Raji (cell line): Measurements from ENCODE around the gene MMP7.

ENCODE experiments used
- POLR2A ChIP-seq: IDR thresholded peaks from 2 replicates; pipeline ENCODE4 v1.6.1; 2011; ENCODE audit warnings: low read depth, low read length, control low read depth; ENCODE audit not compliant: insufficient read depth

The MMP7 gene

GRCh38 chr11:102530558-102530957, at the start of gene MMP7:
Gene MMP7, minus strand, starts transcription at chr11:102530747. Its CDS starts 47 bp downstream, at chr11:102530700.
- TF ChIP-seq POLR2A = no peak

GRCh38 chr11:102577723-102578122, 47.2 kb upstream of the MMP7 start:
- TF ChIP-seq POLR2A = no peak

GRCh38 chr11:102577182-102577581, 46.6 kb upstream of the MMP7 start:
- TF ChIP-seq POLR2A = no peak

GRCh38 chr11:102576350-102576749, 45.8 kb upstream of the MMP7 start:
- no peak for TF ChIP-seq POLR2A

- no peak for TF ChIP-seq POLR2A
Observed at GRCh38 chr11:102575012-102575411, 44.5 kb upstream of the MMP7 start.

GRCh38 chr11:102573851-102574250, 43.3 kb upstream of the MMP7 start:
- TF ChIP-seq POLR2A = no peak

- no peak for TF ChIP-seq POLR2A
Observed at GRCh38 chr11:102572554-102573220, 42.1 kb upstream of the MMP7 start.

GRCh38 chr11:102568851-102569250, 38.3 kb upstream of the MMP7 start:
- TF ChIP-seq POLR2A = no peak

- no peak for TF ChIP-seq POLR2A
Observed at GRCh38 chr11:102566112-102566511, 35.6 kb upstream of the MMP7 start.

GRCh38 chr11:102564110-102564509, 33.6 kb upstream of the MMP7 start:
- TF ChIP-seq POLR2A = no peak

GRCh38 chr11:102561636-102562035, 31.1 kb upstream of the MMP7 start:
- no peak for TF ChIP-seq POLR2A

- peak; percentile 29; the same call in 1 of the 2 replicates for TF ChIP-seq POLR2A
Observed at GRCh38 chr11:102560555-102561011, 30.0 kb upstream of the MMP7 start.

- peak; percentile 31; the same call in 1 of the 2 replicates for TF ChIP-seq POLR2A
Observed at GRCh38 chr11:102559839-102560238, 29.3 kb upstream of the MMP7 start.

- no peak for TF ChIP-seq POLR2A
Observed at GRCh38 chr11:102555091-102555490, 24.5 kb upstream of the MMP7 start.

- no peak for TF ChIP-seq POLR2A
Observed at GRCh38 chr11:102553835-102554282, 23.3 kb upstream of the MMP7 start.

- no peak for TF ChIP-seq POLR2A
Observed at GRCh38 chr11:102552447-102553194, 22.1 kb upstream of the MMP7 start.

GRCh38 chr11:102552020-102552419, 21.5 kb upstream of the MMP7 start:
- TF ChIP-seq POLR2A = no peak

- TF ChIP-seq POLR2A = no peak
Observed at GRCh38 chr11:102551169-102551781, 20.7 kb upstream of the MMP7 start.
